ENCODE measurements around the gene AGRN.
A peak's percentile ranks its signal among the peaks of the same experiment; 100 is the strongest.

DNA sequence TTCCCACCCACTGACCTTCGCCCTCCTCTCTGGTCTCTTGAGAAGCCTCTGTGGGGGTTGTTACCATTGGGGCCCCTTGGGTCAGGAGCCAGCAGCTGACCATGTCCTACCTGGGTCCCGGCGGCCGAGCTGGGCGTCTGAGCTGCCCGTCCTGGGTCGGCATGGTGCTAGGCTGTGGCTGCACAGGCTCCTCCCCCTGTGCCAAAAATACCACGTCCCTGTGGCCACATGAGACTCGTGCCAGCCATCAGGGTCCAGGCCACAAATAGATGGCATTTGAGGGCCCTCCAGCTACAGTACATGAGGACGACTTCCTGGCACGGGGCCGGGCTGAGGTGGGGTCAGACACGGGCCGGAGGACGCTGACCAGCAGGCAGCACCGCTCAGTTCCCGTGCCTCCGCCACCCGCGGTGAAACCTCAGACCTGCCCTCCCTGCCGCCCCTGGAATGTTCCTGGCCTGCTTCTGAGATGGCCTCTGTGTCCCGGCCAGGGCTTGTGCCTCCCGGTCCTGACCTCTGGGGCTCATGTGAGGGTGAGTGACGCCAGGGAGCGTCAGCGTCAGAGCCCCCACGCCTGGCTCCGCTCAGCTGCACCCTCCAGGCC, 37.9 kb upstream of the AGRN start, which contains the start of gene PERM1:
- TF ChIP-seq NFIC (IDR thresholded peaks at IDR 0.05) (peak; percentile 34; the same call in 1 of the 2 replicates), EP300 (IDR thresholded peaks at IDR 0.05; ENCODE audit: borderline replicate concordance) (no peak), TCF12 (IDR thresholded peaks at IDR 0.05; ENCODE audit: low read depth) (no peak), CREB1 (IDR thresholded peaks at IDR 0.05; ENCODE audit: low read depth) (no peak), REST (IDR thresholded peaks at IDR 0.05; ENCODE audit: low read depth) (no peak), CEBPB (IDR thresholded peaks at IDR 0.05) (no peak), EGR1 (IDR thresholded peaks at IDR 0.05) (no peak), TEAD4 (IDR thresholded peaks at IDR 0.05) (0 out of 2 replicates have a peak, but pooled peaks have one; percentile 40)
